WTC11 (cell line): Measurements from ENCODE around the gene SNCAIP. TPM values are rescaled to one million over a fixed set of nuclear protein-coding genes. Genes with fewer than 3 reads are reported as not detected.

Experiments used
- ATAC-seq: fragments of 200-7000 bp; cut with Tn5 transposase; 2 replicates; pipeline ENCODE4 v1.10.0; 2021; ENCODE audit warnings: mild to moderate bottlenecking, moderate library complexity
- CTCF ChIA-PET: fragments of 300-600 bp; sonication (Branson Sonifier 250); formaldehyde crosslinking; loops from one replicate; lab custom pipeline; 2021; ENCODE audit warnings: antibody characterized with exemption; lab: Charles Lee
- POLR2A ChIA-PET: fragments of 350-600 bp; sonication (Branson Sonifier 250); formaldehyde crosslinking; loops from one replicate; lab custom pipeline; 2021; ENCODE audit warnings: antibody characterized with exemption; lab: Charles Lee
- DNase-seq: peaks from one replicate; pipeline ENCODE4 v3.0.0; 2021; ENCODE audit warnings: low spot score
- H3K27ac Mint-ChIP-seq: 2 replicates; pipeline ENCODE4 v1.8.0; 2021; ENCODE audit warnings: mixed read lengths
- H3K27me3 Mint-ChIP-seq: 2 replicates; pipeline ENCODE4 v1.8.0; 2021; ENCODE audit warnings: low read depth, mild to moderate bottlenecking, moderate library complexity, mixed read lengths
- H3K36me3 Mint-ChIP-seq: 2 replicates; pipeline ENCODE4 v1.8.0; 2021; ENCODE audit warnings: mixed read lengths
- H3K4me1 Mint-ChIP-seq: 2 replicates; pipeline ENCODE4 v1.8.0; 2022; ENCODE audit warnings: mixed read lengths
- H3K4me3 Mint-ChIP-seq: 2 replicates; pipeline ENCODE4 v1.8.0; 2021; ENCODE audit warnings: mild to moderate bottlenecking, moderate library complexity, mixed read lengths
- H3K9me3 Mint-ChIP-seq: 2 replicates; pipeline ENCODE4 v1.8.0; 2021; ENCODE audit warnings: mixed read lengths
- ATF6 ChIP-seq: sonication (generic); formaldehyde crosslinking; IDR thresholded peaks from 2 replicates; pipeline ENCODE4 v1.8.1; 2023; ENCODE audit warnings: mild to moderate bottlenecking, missing genetic modification reagents
- CBFB ChIP-seq: sonication (generic); formaldehyde crosslinking; IDR thresholded peaks from 2 replicates; pipeline ENCODE4 v1.8.1; 2022; ENCODE audit warnings: mild to moderate bottlenecking, low read depth, missing genetic modification reagents
- CREB1 ChIP-seq: sonication (generic); formaldehyde crosslinking; IDR thresholded peaks from 2 replicates; pipeline ENCODE4 v1.8.0; 2023; ENCODE audit warnings: mild to moderate bottlenecking, missing genetic modification reagents
- CTCF ChIP-seq: fragments of 200-600 bp; IDR thresholded peaks from 2 replicates; pipeline ENCODE4 v1.8.0; 2022; ENCODE audit warnings: antibody characterized with exemption
- EMX1 ChIP-seq: fragments of 250-450 bp; sonication (Bioruptor Pico); IDR thresholded peaks from 2 replicates; pipeline ENCODE4 v1.8.0; 2021; ENCODE audit warnings: mild to moderate bottlenecking
- ESRRA ChIP-seq: sonication (generic); formaldehyde crosslinking; IDR thresholded peaks from 2 replicates; pipeline ENCODE4 v1.8.1; 2022; ENCODE audit warnings: mild to moderate bottlenecking, missing genetic modification reagents, borderline replicate concordance
- FOXK1 ChIP-seq: sonication (generic); formaldehyde crosslinking; IDR thresholded peaks from 2 replicates; pipeline ENCODE4 v1.8.0; 2022; ENCODE audit warnings: mild to moderate bottlenecking, moderate library complexity, missing genetic modification reagents
- FOXP4 ChIP-seq: sonication (generic); formaldehyde crosslinking; IDR thresholded peaks from 2 replicates; pipeline ENCODE4 v1.8.0; 2022; ENCODE audit warnings: mild to moderate bottlenecking, missing genetic modification reagents
- HMGA2 ChIP-seq: fragments of 250-450 bp; sonication (Bioruptor Pico); IDR thresholded peaks from 2 replicates; pipeline ENCODE4 v1.4.0; 2021; ENCODE audit warnings: mild to moderate bottlenecking, moderate library complexity
- IRF2 ChIP-seq: sonication (generic); formaldehyde crosslinking; IDR thresholded peaks from 2 replicates; pipeline ENCODE4 v1.8.0; 2022; ENCODE audit warnings: low read depth, missing genetic modification reagents, borderline replicate concordance
- KAT7 ChIP-seq: sonication (generic); formaldehyde crosslinking; IDR thresholded peaks from 2 replicates; pipeline ENCODE4 v1.8.1; 2023; ENCODE audit warnings: missing genetic modification reagents, mild to moderate bottlenecking, borderline replicate concordance
- NR1H2 ChIP-seq: sonication (generic); formaldehyde crosslinking; IDR thresholded peaks from 2 replicates; pipeline ENCODE4 v1.9.0; 2021; ENCODE audit warnings: mild to moderate bottlenecking, moderate library complexity, missing genetic modification reagents
- SMAD3 ChIP-seq: sonication (generic); formaldehyde crosslinking; IDR thresholded peaks from 2 replicates; pipeline ENCODE4 v1.8.0; 2022; ENCODE audit warnings: missing genetic modification reagents, mild to moderate bottlenecking, borderline replicate concordance
- SOX15 ChIP-seq: fragments of 250-450 bp; sonication (Bioruptor Pico); IDR thresholded peaks from 2 replicates; pipeline ENCODE4 v1.9.0; 2021; ENCODE audit warnings: mild to moderate bottlenecking
- STAT6 ChIP-seq: sonication (generic); formaldehyde crosslinking; conservative IDR thresholded peaks from 2 replicates; pipeline ENCODE4 v1.8.1; 2023; ENCODE audit warnings: mild to moderate bottlenecking, low read depth, missing genetic modification reagents, moderate library complexity
- ZMAT4 ChIP-seq: fragments of 250-450 bp; sonication (Bioruptor Pico); IDR thresholded peaks from 2 replicates; pipeline ENCODE4 v1.9.0; 2021; ENCODE audit warnings: mild to moderate bottlenecking
- ZNF121 ChIP-seq: sonication (generic); formaldehyde crosslinking; IDR thresholded peaks from 2 replicates; pipeline ENCODE4 v1.8.0; 2023; ENCODE audit warnings: missing genetic modification reagents
- ZNF396 ChIP-seq: fragments of 250-450 bp; sonication (Bioruptor Pico); IDR thresholded peaks from 2 replicates; pipeline ENCODE4 v1.8.0; 2021; ENCODE audit warnings: mild to moderate bottlenecking, moderate library complexity, borderline replicate concordance
- ZNF423 ChIP-seq: fragments of 250-450 bp; sonication (Bioruptor Pico); IDR thresholded peaks from 2 replicates; pipeline ENCODE4 v2.1.2; 2022; ENCODE audit warnings: mild to moderate bottlenecking, moderate library complexity
- ZNF512 ChIP-seq: sonication (generic); formaldehyde crosslinking; IDR thresholded peaks from 2 replicates; pipeline ENCODE4 v1.8.1; 2022; ENCODE audit warnings: missing genetic modification reagents, borderline replicate concordance
- ZNF532 ChIP-seq: fragments of 250-450 bp; sonication (Bioruptor Pico); IDR thresholded peaks from 2 replicates; pipeline ENCODE4 v1.9.0; 2021; ENCODE audit warnings: mild to moderate bottlenecking, borderline replicate concordance
- total RNA-seq: library from RNA; stranded (reverse); gene quantifications from 3 replicates; pipeline ENCODE4 v1.2.3, GENCODE V29; 2021

SNCAIP gene
- total RNA-seq, 1 experiment from 2014 or later: 10.0 TPM

- ATAC-seq (no peak), DNase-seq (no peak)
- TF ChIP-seq CTCF: no peak
- no peak for TF ChIP-seq ZNF121 (CRISPR knock-in tag)
- TF ChIP-seq ZNF396 (CRISPR knock-in tag): no peak
- TF ChIP-seq EMX1 (CRISPR knock-in tag): no peak
- TF ChIP-seq CREB1 (CRISPR knock-in tag): no peak
- no peaks in the 10 kb centered on the region; the same call in 1 of the 2 replicates for H3K4me1 Mint-ChIP-seq
- peaks cover 11% of the 10 kb centered on the region; the same call in 1 of the 2 replicates for H3K36me3 Mint-ChIP-seq
- CTCF ChIA-PET: interaction anchor here (1.0 to 1.4 kb wide), 2 partner anchors 51 to 252 kb away, joined by 3 to 4 read pairs; no protein-coding TSS in a partner anchor
- H3K4me3 Mint-ChIP-seq: no peak overlapping the region
- H3K27ac Mint-ChIP-seq: no peak overlapping the region
- no peaks in the 10 kb centered on the region for H3K9me3 Mint-ChIP-seq
- POLR2A ChIA-PET: no interaction called here
- no peaks in the 10 kb centered on the region for H3K27me3 Mint-ChIP-seq
These were observed 135.0 kb downstream of the SNCAIP start for GRCh38 chr5:122447072-122447471.

GRCh38 chr5:122447879-122448278 is 135.8 kb downstream of the SNCAIP start:
- ChIA-PET CTCF (interaction anchor here (1.4 kb wide), 1 partner anchor 253 kb away, joined by 4 read pairs; no protein-coding TSS in a partner anchor), POLR2A (no interaction called here)
- no peaks in the 10 kb centered on the region for H3K9me3 Mint-ChIP-seq
- TF ChIP-seq ZNF512 (CRISPR knock-in tag): no peak
- TF ChIP-seq KAT7: no peak
- TF ChIP-seq HMGA2 (CRISPR knock-in tag): no peak
- no peak for TF ChIP-seq ZNF423 (CRISPR knock-in tag)
- TF ChIP-seq FOXK1 (CRISPR knock-in tag): no peak
- TF ChIP-seq STAT6 (CRISPR knock-in tag): no peak
- no peak for TF ChIP-seq ATF6 (CRISPR knock-in tag)
- no peak for TF ChIP-seq ZMAT4 (CRISPR knock-in tag)
- no peak for TF ChIP-seq ZNF532 (CRISPR knock-in tag)
- no peak for TF ChIP-seq FOXP4 (CRISPR knock-in tag)
- no peak for TF ChIP-seq NR1H2
- TF ChIP-seq ESRRA (CRISPR knock-in tag): no peak
- TF ChIP-seq SOX15 (CRISPR knock-in tag): no peak
- no peak for TF ChIP-seq IRF2 (CRISPR knock-in tag)
- TF ChIP-seq CBFB (CRISPR knock-in tag): no peak
- no peak for TF ChIP-seq SMAD3 (CRISPR knock-in tag)

More at GRCh38 chr5:122447879-122448278, 135.8 kb downstream of the SNCAIP start:
- DNase-seq (no peak), ATAC-seq (no peak)
- no peaks in the 10 kb centered on the region; the same call in 1 of the 2 replicates for H3K4me1 Mint-ChIP-seq
- H3K27ac Mint-ChIP-seq: no peak overlapping the region
- H3K4me3 Mint-ChIP-seq: no peak overlapping the region
- peaks cover 11% of the 10 kb centered on the region; the same call in 1 of the 2 replicates for H3K36me3 Mint-ChIP-seq
- no peaks in the 10 kb centered on the region for H3K27me3 Mint-ChIP-seq
